PC-3 (cell line): Measurements from ENCODE around the gene SLC35B1.

ENCODE experiments used
- EZH2 ChIP-seq: fragments of 300-600 bp; sonication (generic); IDR thresholded peaks from one replicate; pipeline ENCODE4 v1.6.1; 2017; ENCODE audit warnings: antibody characterized with exemption, mild to moderate bottlenecking, low read length; ENCODE audit not compliant: unreplicated experiment
- EZH2phosphoT487 ChIP-seq: fragments of 300-600 bp; sonication (generic); IDR thresholded peaks from 2 replicates; pipeline ENCODE4 v1.6.1; 2018; ENCODE audit warnings: mild to moderate bottlenecking, antibody characterized with exemption, low read length, borderline replicate concordance
- TF ChIP-seq, protein P1 (sequence below): fragments of 300-600 bp; sonication (generic); conservative IDR thresholded peaks from 2 replicates; pipeline ENCODE4 v1.5.1; 2017; ENCODE audit warnings: antibody characterized with exemption, low read depth, mild to moderate bottlenecking, low read length

DNA sequence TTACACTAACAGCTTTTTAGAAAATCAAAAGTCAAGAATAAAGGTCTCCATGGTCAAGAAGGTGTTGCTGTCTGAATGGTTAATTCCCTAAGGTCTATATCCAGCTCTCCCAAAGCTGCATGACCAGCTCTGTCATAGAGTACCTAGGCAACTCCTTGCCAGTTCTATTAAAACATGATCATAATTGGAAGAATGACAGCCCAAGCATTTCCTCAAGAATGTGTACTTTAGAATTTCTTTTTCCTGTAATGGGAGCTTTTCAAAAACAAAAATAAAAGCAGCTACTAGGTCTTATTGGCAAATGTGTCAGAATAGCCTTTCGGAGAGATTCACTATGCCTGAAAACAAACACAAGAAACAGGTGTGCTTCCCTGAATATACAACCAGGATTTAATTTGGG is 37.8 kb downstream of the SLC35B1 start:
- TF ChIP-seq EZH2 (no peak), EZH2phosphoT487 (no peak)
- TF ChIP-seq, protein P1, sequence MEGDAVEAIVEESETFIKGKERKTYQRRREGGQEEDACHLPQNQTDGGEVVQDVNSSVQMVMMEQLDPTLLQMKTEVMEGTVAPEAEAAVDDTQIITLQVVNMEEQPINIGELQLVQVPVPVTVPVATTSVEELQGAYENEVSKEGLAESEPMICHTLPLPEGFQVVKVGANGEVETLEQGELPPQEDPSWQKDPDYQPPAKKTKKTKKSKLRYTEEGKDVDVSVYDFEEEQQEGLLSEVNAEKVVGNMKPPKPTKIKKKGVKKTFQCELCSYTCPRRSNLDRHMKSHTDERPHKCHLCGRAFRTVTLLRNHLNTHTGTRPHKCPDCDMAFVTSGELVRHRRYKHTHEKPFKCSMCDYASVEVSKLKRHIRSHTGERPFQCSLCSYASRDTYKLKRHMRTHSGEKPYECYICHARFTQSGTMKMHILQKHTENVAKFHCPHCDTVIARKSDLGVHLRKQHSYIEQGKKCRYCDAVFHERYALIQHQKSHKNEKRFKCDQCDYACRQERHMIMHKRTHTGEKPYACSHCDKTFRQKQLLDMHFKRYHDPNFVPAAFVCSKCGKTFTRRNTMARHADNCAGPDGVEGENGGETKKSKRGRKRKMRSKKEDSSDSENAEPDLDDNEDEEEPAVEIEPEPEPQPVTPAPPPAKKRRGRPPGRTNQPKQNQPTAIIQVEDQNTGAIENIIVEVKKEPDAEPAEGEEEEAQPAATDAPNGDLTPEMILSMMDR, result no peak
